ENCODE measurements around the gene MCTP2. TPM values are rescaled to one million over a fixed set of nuclear protein-coding genes. Genes with fewer than 3 reads are reported as not detected.

Gene MCTP2
- total and polyA plus RNA-seq, 2 of the 8 experiments (the other 6 are each of a cell fraction or from before 2014, with no cell fraction given) = 3.4 to 4.5 TPM

DNA sequence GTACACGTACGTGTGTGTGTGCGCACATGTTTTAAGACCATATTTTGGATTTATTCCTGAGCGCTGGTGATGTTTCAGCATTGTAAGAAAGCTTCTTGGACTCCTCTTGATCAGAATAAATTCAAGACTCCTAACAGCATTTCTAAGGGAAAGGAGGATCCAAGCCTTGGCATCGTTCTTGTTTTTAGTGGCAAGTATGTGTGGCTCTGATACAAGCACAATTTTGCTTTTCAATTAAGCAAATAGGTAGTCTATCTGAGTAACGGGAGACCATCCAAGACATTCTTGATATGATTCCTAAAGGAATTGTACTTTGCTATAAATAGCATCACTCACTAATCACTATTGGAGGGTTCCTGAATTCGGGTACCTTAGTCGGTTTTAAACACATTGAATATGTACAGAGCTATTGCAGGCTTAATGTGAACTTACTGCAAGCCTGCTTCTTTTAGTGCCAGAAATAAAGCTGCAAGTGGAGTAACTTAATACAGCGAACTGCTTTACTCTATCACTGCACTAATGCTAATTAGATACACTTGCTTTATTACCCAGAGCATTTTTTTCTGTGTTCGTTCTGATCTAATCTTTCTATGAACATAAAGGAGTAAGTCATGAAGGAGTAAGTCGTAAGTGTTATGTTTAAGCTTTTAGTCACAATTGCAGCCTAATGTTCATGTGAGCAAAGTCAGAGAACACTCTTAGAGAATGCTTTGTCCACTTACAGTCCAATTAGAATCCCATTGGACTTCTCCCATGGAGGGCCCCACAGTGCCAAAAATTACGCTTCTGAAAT is 186.3 kb downstream of the MCTP2 start:
- Histone ChIP-seq H2BK12ac (ENCODE audit: low read depth, low read length) (no peak overlapping the region), H3K9me3 (ENCODE audit: insufficient read depth in 2 of 2, low read depth in 1 of 2, low read length in 1 of 2) (no peaks in the 10 kb centered on the region; a peak in 1 of 4 replicates), H3K79me2 (ENCODE audit: control insufficient read depth in 1 of 2, insufficient read depth in 2 of 2, low read length in 2 of 2) (no peaks in the 10 kb centered on the region), H3K27ac (ENCODE audit: low read depth, low read length) (no peak overlapping the region), H2BK15ac (ENCODE audit: low read length) (no peak overlapping the region), H4K91ac (replicated peaks; ENCODE audit: insufficient read length, low read length) (no peak overlapping the region), H4K20me1 (replicated peaks in 1 of 2; ENCODE audit: control insufficient read depth in 1 of 2, insufficient read depth in 2 of 2, low read length in 2 of 2) (no peaks in the 10 kb centered on the region), H3K4me1 (replicated peaks in 1 of 4; ENCODE audit: control insufficient read depth in 3 of 4, insufficient read depth in 4 of 4, low read length in 3 of 4) (no peaks in the 10 kb centered on the region), H3K4me3 (ENCODE audit: extremely low read depth in 1 of 4, insufficient read depth in 2 of 4, low read depth in 3 of 4, low read length in 4 of 4) (no peak overlapping the region), H3K4me2 (ENCODE audit: insufficient read depth in 1 of 2, low read depth in 2 of 2, low read length in 2 of 2) (no peak overlapping the region), H3K79me1 (ENCODE audit: low read depth, low read length) (no peaks in the 10 kb centered on the region), H2BK120ac (replicated peaks; ENCODE audit: low read depth, low read length) (no peak overlapping the region), H2BK20ac (ENCODE audit: low read length) (no peak overlapping the region), H2AFZ (ENCODE audit: low read length) (no peak overlapping the region), H4K8ac (ENCODE audit: extremely low read depth, insufficient read depth, low read length) (no peak overlapping the region), H3K4ac (replicated peaks; ENCODE audit: insufficient read length, low read depth, low read length) (no peak overlapping the region), H3K23ac (ENCODE audit: insufficient read length) (no peak overlapping the region), H3K56ac (replicated peaks; ENCODE audit: insufficient read length, low read depth, low read length) (no peak overlapping the region), H3K36me3 (ENCODE audit: control insufficient read depth in 2 of 4, insufficient read depth in 4 of 4, low read length in 3 of 4) (no peaks in the 10 kb centered on the region), H2BK5ac (ENCODE audit: low read depth, low read length) (no peak overlapping the region), H3K9ac (replicated peaks in 1 of 4; ENCODE audit: extremely low read depth in 1 of 4, low read depth in 3 of 4, low read length in 3 of 4) (no peak overlapping the region), H2AK5ac (ENCODE audit: low read depth, low read length) (no peak overlapping the region), H3K18ac (ENCODE audit: extremely low read depth, low read length) (no peak overlapping the region), H3K14ac (ENCODE audit: insufficient read length) (no peak overlapping the region), H3K27me3 (replicated peaks in 1 of 4; ENCODE audit: control insufficient read depth in 3 of 4, extremely low read depth in 1 of 4, insufficient read depth in 3 of 4, low read length in 3 of 4) (no peaks in the 10 kb centered on the region), H3K23me2 (ENCODE audit: low read depth, low read length) (no peaks in the 10 kb centered on the region), H4K5ac (ENCODE audit: insufficient read length, low read depth, low read length) (no peak overlapping the region)
- POLR2A ChIA-PET (ENCODE audit: partially characterized antibody) = no interaction called here
- WGBS, 2 experiments (ENCODE audit: extremely low coverage in 1 of 2, insufficient coverage in 1 of 2, insufficient read length in 1 of 2, insufficient replicate concordance in 2 of 2, low coverage in 1 of 2, low lambda C conversion rate in 2 of 2, missing lambda C conversion rate in 1 of 2) = 91% methylated on average over 12 of the region's 12 CpGs; no CpG with 5 or more reads in 1 of the 2 experiments
- DNase-seq (ENCODE audit: low read depth in 1 of 2, low spot score in 2 of 2) = no peak
- CTCF ChIA-PET (ENCODE audit: partially characterized antibody) = no interaction called here
- TF ChIP-seq GABPA (IDR thresholded peaks at IDR 0.05; ENCODE audit: borderline replicate concordance, insufficient read depth, low read length) (no peak), GTF2F1 (IDR thresholded peaks at IDR 0.05; ENCODE audit: borderline replicate concordance, low read depth, low read length) (no peak), TAF1 (IDR thresholded peaks at IDR 0.05; ENCODE audit: low read depth, low read length) (no peak), BRCA1 (IDR thresholded peaks at IDR 0.05; ENCODE audit: low read depth, low read length) (no peak), YY1 (IDR thresholded peaks at IDR 0.05; ENCODE audit: low read depth, low read length) (no peak), TCF12 (IDR thresholded peaks at IDR 0.05; ENCODE audit: low read depth, low read length) (no peak), SIRT6 (IDR thresholded peaks at IDR 0.05; ENCODE audit: low read length) (no peak)
- TF ChIP-seq, protein P1, sequence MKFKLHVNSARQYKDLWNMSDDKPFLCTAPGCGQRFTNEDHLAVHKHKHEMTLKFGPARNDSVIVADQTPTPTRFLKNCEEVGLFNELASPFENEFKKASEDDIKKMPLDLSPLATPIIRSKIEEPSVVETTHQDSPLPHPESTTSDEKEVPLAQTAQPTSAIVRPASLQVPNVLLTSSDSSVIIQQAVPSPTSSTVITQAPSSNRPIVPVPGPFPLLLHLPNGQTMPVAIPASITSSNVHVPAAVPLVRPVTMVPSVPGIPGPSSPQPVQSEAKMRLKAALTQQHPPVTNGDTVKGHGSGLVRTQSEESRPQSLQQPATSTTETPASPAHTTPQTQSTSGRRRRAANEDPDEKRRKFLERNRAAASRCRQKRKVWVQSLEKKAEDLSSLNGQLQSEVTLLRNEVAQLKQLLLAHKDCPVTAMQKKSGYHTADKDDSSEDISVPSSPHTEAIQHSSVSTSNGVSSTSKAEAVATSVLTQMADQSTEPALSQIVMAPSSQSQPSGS (IDR thresholded peaks at IDR 0.05; ENCODE audit: low read length) = no peak
- TF ChIP-seq, protein P2, sequence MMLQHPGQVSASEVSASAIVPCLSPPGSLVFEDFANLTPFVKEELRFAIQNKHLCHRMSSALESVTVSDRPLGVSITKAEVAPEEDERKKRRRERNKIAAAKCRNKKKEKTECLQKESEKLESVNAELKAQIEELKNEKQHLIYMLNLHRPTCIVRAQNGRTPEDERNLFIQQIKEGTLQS (IDR thresholded peaks at IDR 0.05; ENCODE audit: insufficient read depth, low read depth, low read length) = no peak
- no peak for FAIRE-seq
